Peyer's patch (tissue), 4 donors: ENCODE data around the gene AIDA. TPM values are rescaled to one million over a fixed set of nuclear protein-coding genes. Genes with fewer than 3 reads are reported as not detected.
A peak's percentile ranks its signal among the peaks of the same experiment; 100 is the strongest.

Experiments used
- DNase-seq, 3 donors: peaks; one replicate each; pipeline ENCODE4 v3.0.0-alpha.2; 2017 to 2019
- H3K27ac ChIP-seq, 4 donors: fragments of 200-600 bp; sonication (generic); one replicate each; pipeline ENCODE4 v1.5.1; 2016 to 2019
- H3K27me3 ChIP-seq, 2 donors: fragments of 200-600 bp; sonication (generic); one replicate each; pipeline ENCODE4 v1.5.1; 2019
- H3K36me3 ChIP-seq, 3 donors: fragments of 200-600 bp; sonication (generic); one replicate each; pipeline ENCODE4 v1.5.1; 2016 to 2019
- H3K4me1 ChIP-seq, 4 donors: fragments of 200-600 bp; sonication (generic); one replicate each; pipeline ENCODE4 v1.5.1; 2016 to 2019
- H3K4me3 ChIP-seq, 4 donors: fragments of 200-600 bp; sonication (generic); 1 replicate in 3 of 4; 2 replicates in 1 of 4; pipeline ENCODE4 v1.5.1; 2016 to 2019; ENCODE audit warnings: mild to moderate bottlenecking in 1 of 4
- H3K9me3 ChIP-seq, 4 donors: fragments of 200-600 bp; sonication (generic); one replicate each; pipeline ENCODE4 v1.5.1; 2016 to 2019; ENCODE audit warnings: mild to moderate bottlenecking in 1 of 4
- CTCF ChIP-seq, 6 experiments: fragments of 450-650 bp in 4 of 6; fragments of 200-600 bp in 2 of 6; sonication (generic) in 1 of 6; IDR thresholded peaks; one replicate each; pipeline ENCODE4 v1.5.1; 2017 to 2019; ENCODE audit warnings: antibody characterized with exemption in 6 of 6, mild to moderate bottlenecking in 3 of 6, moderate library complexity in 1 of 6
- POLR2A ChIP-seq, 2 donors: fragments of 450-650 bp; IDR thresholded peaks; one replicate each; pipeline ENCODE4 v1.5.1; 2017; ENCODE audit warnings: antibody characterized with exemption in 2 of 2, mild to moderate bottlenecking in 2 of 2, moderate library complexity in 2 of 2
- total RNA-seq, 4 donors: library from RNA; depleted of rRNA; stranded (reverse); fragments of >200 nt; gene quantifications; one replicate each; pipeline ENCODE4 v1.1.0, GENCODE V29; 2016

AIDA gene
- total RNA-seq = 10 to 100 TPM; 22.1 to 73.4 (median 25.2) TPM

GRCh38 chr1:222712253-222713090 lies at the start of gene AIDA, which contains the start of gene BROX:
Gene AIDA (minus strand): TSS chr1:222712491. CDS start chr1:222712317, 174 bp downstream.
Gene BROX (plus strand): TSS chr1:222712564. CDS start chr1:222715700, 3,136 bp downstream.
- DNase-seq = peak; percentile 94 to 98 (median 97)
- H3K27ac ChIP-seq = peak within 1 kb of the TSS; percentile 87 to 98 (median 96)
- peak within 1 kb of the TSS; percentile 58 to 94 (median 80) for H3K4me3 ChIP-seq
- TF ChIP-seq POLR2A (IDR thresholded peaks at IDR 0.05) = peak; percentile 23 to 48
- TF ChIP-seq CTCF (IDR thresholded peaks at IDR 0.05) = no peak
- peaks cover 0 to 18% (median 5%) of the 10 kb centered on the region in 4 donors for H3K4me1 ChIP-seq
- H3K36me3 ChIP-seq = peaks cover 0 to 26% (median 0%) of the 10 kb centered on the region in 3 donors
- no peaks in the 10 kb centered on the region for H3K27me3 ChIP-seq
- H3K9me3 ChIP-seq = no peaks in the 10 kb centered on the region

GRCh38 chr1:222761083-222761482 lies 48.8 kb upstream of the AIDA start:
- TF ChIP-seq CTCF (IDR thresholded peaks at IDR 0.05) = no peak
- TF ChIP-seq POLR2A (IDR thresholded peaks at IDR 0.05) = no peak
- Histone ChIP-seq H3K27ac (no peak overlapping the region), H3K4me3 (no peak overlapping the region), H3K27me3 (no peaks in the 10 kb centered on the region), H3K4me1 (no peaks in the 10 kb centered on the region), H3K9me3 (no peaks in the 10 kb centered on the region), H3K36me3 (no peaks in the 10 kb centered on the region)
- no peak for DNase-seq

DNA sequence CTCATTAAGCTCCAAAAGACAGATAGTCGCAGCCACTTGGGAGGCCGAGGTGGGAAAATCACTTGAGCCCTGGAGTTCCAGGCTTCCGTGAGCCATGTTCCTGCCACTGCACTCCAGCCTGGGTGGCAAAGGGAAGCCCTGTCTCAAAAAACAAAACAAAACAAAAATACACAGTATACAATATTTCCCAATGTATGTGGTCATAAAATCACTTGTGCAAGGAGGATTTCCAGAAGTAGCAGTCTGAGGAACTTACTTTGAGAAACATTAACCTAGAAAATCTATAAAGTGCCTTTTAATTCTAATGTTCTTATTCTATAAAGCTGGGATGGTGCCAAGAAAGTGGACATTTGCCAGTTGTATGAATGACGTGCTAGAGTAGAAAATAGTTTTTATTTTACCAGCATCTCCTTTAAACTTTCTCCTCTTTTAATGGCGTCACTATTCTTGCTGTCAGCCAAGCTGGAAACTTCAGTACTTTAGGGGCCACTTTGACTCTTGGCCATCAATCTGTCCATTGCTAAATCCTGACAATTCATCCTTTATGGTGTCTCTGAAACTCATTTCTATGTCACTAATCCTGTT lies 47.3 kb upstream of the AIDA start:
- TF ChIP-seq CTCF (IDR thresholded peaks at IDR 0.05) = no peak
- TF ChIP-seq POLR2A (IDR thresholded peaks at IDR 0.05) = no peak
- Histone ChIP-seq H3K27me3 (no peaks in the 10 kb centered on the region), H3K27ac (no peak overlapping the region), H3K4me3 (no peak overlapping the region), H3K4me1 (no peaks in the 10 kb centered on the region), H3K36me3 (no peaks in the 10 kb centered on the region), H3K9me3 (no peaks in the 10 kb centered on the region)
- DNase-seq = no peak

- Histone ChIP-seq H3K4me3 (no peak overlapping the region), H3K36me3 (no peaks in the 10 kb centered on the region), H3K4me1 (no peaks in the 10 kb centered on the region), H3K27ac (peak overlapping the region in 1 of 4 donors; percentile 70), H3K27me3 (no peaks in the 10 kb centered on the region), H3K9me3 (no peaks in the 10 kb centered on the region)
- TF ChIP-seq POLR2A (IDR thresholded peaks at IDR 0.05) (no peak), CTCF (IDR thresholded peaks at IDR 0.05) (no peak)
- DNase-seq = no peak
Measured at GRCh38 chr1:222757646-222758268, 45.5 kb upstream of the AIDA start.

DNA sequence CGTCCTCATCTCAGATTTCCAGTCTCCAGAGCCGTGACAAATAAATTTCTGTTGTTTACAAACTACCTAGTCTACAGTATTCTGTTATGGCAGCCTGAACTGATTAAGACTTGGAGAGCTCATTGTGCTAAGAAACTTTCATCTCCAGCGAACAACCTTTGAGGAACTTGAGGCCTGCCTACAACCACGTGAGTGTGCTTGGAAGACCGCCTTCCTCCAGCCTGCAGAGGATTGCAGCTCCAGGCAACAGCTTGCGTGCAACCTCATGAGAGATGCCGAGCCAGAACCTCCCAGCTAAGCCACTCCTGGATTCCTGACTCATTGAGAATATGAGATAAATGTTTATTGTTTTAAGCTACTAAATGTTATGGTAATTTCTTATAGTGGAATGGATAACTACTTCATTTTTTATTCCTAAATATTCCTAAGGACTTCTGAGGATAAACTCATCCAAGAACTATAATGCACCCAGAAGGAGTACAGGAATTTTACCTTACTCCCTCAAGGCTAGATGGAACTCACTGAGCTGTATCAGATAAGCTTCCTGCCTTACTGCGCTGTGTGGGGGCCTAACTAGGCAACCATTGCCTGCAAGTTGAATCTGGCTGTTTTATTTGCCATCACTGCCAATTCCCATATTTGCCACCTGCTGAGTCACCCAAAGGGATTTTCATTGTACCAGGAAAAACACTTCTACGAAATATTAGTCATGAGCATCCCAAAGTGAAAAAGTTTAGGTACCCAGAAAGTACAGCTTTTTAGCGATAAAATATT lies 42.3 kb upstream of the AIDA start:
- DNase-seq = no peak
- Histone ChIP-seq H3K9me3 (no peaks in the 10 kb centered on the region), H3K4me1 (no peaks in the 10 kb centered on the region), H3K27ac (peak overlapping the region in 1 of 4 donors; percentile 34), H3K36me3 (no peaks in the 10 kb centered on the region), H3K4me3 (no peak overlapping the region), H3K27me3 (no peaks in the 10 kb centered on the region)
- TF ChIP-seq CTCF (IDR thresholded peaks at IDR 0.05) = no peak
- TF ChIP-seq POLR2A (IDR thresholded peaks at IDR 0.05) = no peak
